Endothelial cell of umbilical vein (primary cell): ENCODE data around the gene CNTRL. TPM values are rescaled to one million over a fixed set of nuclear protein-coding genes. Genes with fewer than 3 reads are reported as not detected.

Source experiments
- BruUV-seq: library from RNA; stranded (reverse); fragments of 400-500 nt; replicated peaks from 2 replicates; lab custom pipeline; 2021; lab: Mats Ljungman, UMichigan
- CTCF ChIA-PET: fragments of 300-600, 350-600 bp; sonication (Branson Sonifier 250); formaldehyde crosslinking; loops from one replicate; lab custom pipeline; 2021; ENCODE audit warnings: antibody characterized with exemption, inconsistent platforms; lab: Charles Lee
- POLR2A ChIA-PET: fragments of 300-600, 350-600 bp; sonication (Branson Sonifier 250); formaldehyde crosslinking; loops from one replicate; lab custom pipeline; 2021; ENCODE audit warnings: antibody characterized with exemption, inconsistent platforms; lab: Charles Lee
- DNase-seq: peaks from one replicate; pipeline ENCODE4 v3.0.0-alpha.2; 2011; ENCODE audit warnings: low read depth, low spot score
- FAIRE-seq: peaks from 2 replicates; lab custom pipeline; 2011; peaks lifted over from hg19 to GRCh38; lab: Jason Lieb, UNC
- H2AFZ ChIP-seq: 2 replicates; pipeline ENCODE4 v1.6.0; 2012; ENCODE audit warnings: low read depth, low read length, control low read depth, inconsistent platforms
- H3K27ac ChIP-seq: 2 replicates; pipeline ENCODE4 v1.5.1; 2011; ENCODE audit warnings: low read depth, mild to moderate bottlenecking, control low read depth, low read length, moderate library complexity; ENCODE audit not compliant: insufficient read depth
- H3K27me3 ChIP-seq, 2 experiments: 2 replicates each; pipeline versions ENCODE4 v1.6.0 to v1.6.1; 2011; ENCODE audit warnings: low read length in 2 of 2, mixed read lengths in 1 of 2; ENCODE audit not compliant: control insufficient read depth in 2 of 2, insufficient read depth in 2 of 2
- H3K36me3 ChIP-seq, 2 experiments: 2 replicates in 1 of 2; 3 replicates in 1 of 2; pipeline ENCODE4 v1.5.1; 2011; ENCODE audit warnings: low read length in 2 of 2, mild to moderate bottlenecking in 1 of 2, moderate library complexity in 1 of 2; ENCODE audit not compliant: control insufficient read depth in 2 of 2, insufficient read depth in 2 of 2; ENCODE audit errors: extremely low read depth in 1 of 2
- H3K4me1 ChIP-seq: 3 replicates; pipeline ENCODE4 v1.5.1; 2011; ENCODE audit warnings: mild to moderate bottlenecking, low read length; ENCODE audit not compliant: control insufficient read depth, insufficient read depth; ENCODE audit errors: extremely low read depth
- H3K4me2 ChIP-seq: 2 replicates; pipeline ENCODE4 v1.6.1; 2011; ENCODE audit warnings: low read length, control low read depth, mixed read lengths; ENCODE audit not compliant: insufficient read depth
- H3K4me3 ChIP-seq, 3 experiments: fragments of 200-600 bp in 1 of 3; sonication (generic), shearing (Covaris generic) in 1 of 3; replicated peaks in 1 of 3; 2 replicates each; pipeline ENCODE4 v1.5.1; 2011 to 2016; ENCODE audit warnings: control low read depth in 3 of 3, low read length in 3 of 3, mild to moderate bottlenecking in 2 of 3, inconsistent platforms in 1 of 3, low read depth in 1 of 3, moderate library complexity in 1 of 3; ENCODE audit not compliant: insufficient read depth in 1 of 3
- H3K79me2 ChIP-seq: 2 replicates; pipeline ENCODE4 v1.6.0; 2012; ENCODE audit warnings: low read length, inconsistent platforms; ENCODE audit not compliant: control insufficient read depth, insufficient read depth
- H3K9ac ChIP-seq: replicated peaks from 2 replicates; pipeline ENCODE3; 2011; ENCODE audit warnings: low read length, control low read depth; ENCODE audit not compliant: insufficient read depth; ENCODE audit errors: extremely low read depth
- H3K9me1 ChIP-seq: replicated peaks from 3 replicates; pipeline ENCODE4 v1.6.0; 2011; ENCODE audit warnings: mild to moderate bottlenecking, low read length; ENCODE audit not compliant: control insufficient read depth, insufficient read depth; ENCODE audit errors: extremely low read depth
- H3K9me3 ChIP-seq: replicated peaks from 2 replicates; pipeline ENCODE4 v1.5.1; 2012; ENCODE audit warnings: low read length, inconsistent platforms; ENCODE audit not compliant: control insufficient read depth, insufficient read depth
- H4K20me1 ChIP-seq: replicated peaks from 2 replicates; pipeline ENCODE3; 2011; ENCODE audit warnings: mild to moderate bottlenecking, low read length; ENCODE audit not compliant: control insufficient read depth, insufficient read depth; ENCODE audit errors: extremely low read depth
- CTCF ChIP-seq, 2 donors: IDR thresholded peaks; 1 replicate in 1 of 2; 2 replicates in 1 of 2; pipeline ENCODE4 v1.5.1; 2011; ENCODE audit warnings: low read length in 2 of 2, mild to moderate bottlenecking in 2 of 2, moderate library complexity in 2 of 2, control low read depth in 1 of 2, inconsistent platforms in 1 of 2, low read depth in 1 of 2; ENCODE audit not compliant: insufficient read depth in 1 of 2; ENCODE audit errors: extremely low read depth in 1 of 2
- EZH2 ChIP-seq: IDR thresholded peaks from 2 replicates; pipeline ENCODE4 v1.6.1; 2012; ENCODE audit warnings: borderline replicate concordance, low read depth, mild to moderate bottlenecking, moderate library complexity, low read length, inconsistent platforms; ENCODE audit not compliant: severe bottlenecking
- FOS ChIP-seq: IDR thresholded peaks from 2 replicates; pipeline ENCODE4 v1.6.1; 2011; ENCODE audit warnings: mild to moderate bottlenecking, low read length, moderate library complexity, borderline replicate concordance; ENCODE audit not compliant: insufficient read depth
- POLR2AphosphoS5 ChIP-seq: IDR thresholded peaks from 2 replicates; pipeline ENCODE4 v1.6.1; 2012; ENCODE audit warnings: low read depth, mild to moderate bottlenecking, control low read depth, low read length, moderate library complexity; ENCODE audit not compliant: insufficient read depth
- dilution Hi-C: fragments of 300-500 bp; cut with MboI; formaldehyde crosslinking; loops from one replicate; pipeline ENCODE4 v1.15.0; 2019; ENCODE audit warnings: low sequenced_read_pairs; ENCODE audit not compliant: extremely low pct_ligation_motif_present
- intact Hi-C: fragments of 100-400 bp; cut with micrococcal nuclease; formaldehyde crosslinking; loops from one replicate; pipeline ENCODE4 v1.10.0; 2022
- polyA plus RNA-seq, 4 experiments: library from polyadenylated mRNA; depleted of rRNA in 3 of 4; stranded (reverse) in 3 of 4; unstranded in 1 of 4; fragments of >200 nt; gene quantifications; 2 replicates each; pipeline versions ENCODE4 v1.2.1 to v1.2.3, GENCODE V29; 2011 to 2012; ENCODE audit warnings: missing spikeins in 1 of 4
- total RNA-seq: library from RNA; stranded (reverse); gene quantifications from 2 replicates; pipeline ENCODE4 v1.2.3, GENCODE V29; 2021
- TF ChIP-seq, protein P1 (sequence below): IDR thresholded peaks from 2 replicates; pipeline ENCODE4 v1.6.1; 2011; ENCODE audit not compliant: insufficient read depth, insufficient read length

Gene CNTRL
- total and polyA plus RNA-seq, 2 donors (not counting 3 experiments of a cell fraction or from before 2014, with no cell fraction given): 6.1 to 21.8 TPM

GRCh38 chr9:121200356-121200755, 125.6 kb downstream of the CNTRL start:
- no peak for FAIRE-seq
- Histone ChIP-seq H3K27ac (peak overlapping the region; percentile 6), H3K4me2 (peak overlapping the region; percentile 91), H3K4me3 (peak overlapping the region; percentile 85 to 94 (median 86)), H3K4me1 (peaks cover 44% of the 10 kb centered on the region), H3K79me2 (peaks cover 63% of the 10 kb centered on the region), H3K9me3 (no peaks in the 10 kb centered on the region), H3K36me3 (no peaks in the 10 kb centered on the region), H3K9ac (peak overlapping the region; percentile 79), H3K9me1 (peaks cover 3% of the 10 kb centered on the region), H2AFZ (no peak overlapping the region), H3K27me3 (no peaks in the 10 kb centered on the region), H4K20me1 (peaks cover 33% of the 10 kb centered on the region)
- TSS peak; percentile 37 for BruUV-seq
- intact Hi-C loops: loop anchor here (2.0 kb wide), 1 partner anchor 14 kb away; no protein-coding TSS in a partner anchor
- ChIA-PET CTCF (interaction anchor here (1.0 to 2.0 kb wide), 5 partner anchors 10 to 87 kb away, joined by 3 to 6 read pairs (median 4); no protein-coding TSS in a partner anchor), POLR2A (no interaction called here)
- dilution Hi-C loops: no loop called here
- DNase-seq: no peak
- TF ChIP-seq, protein P1, sequence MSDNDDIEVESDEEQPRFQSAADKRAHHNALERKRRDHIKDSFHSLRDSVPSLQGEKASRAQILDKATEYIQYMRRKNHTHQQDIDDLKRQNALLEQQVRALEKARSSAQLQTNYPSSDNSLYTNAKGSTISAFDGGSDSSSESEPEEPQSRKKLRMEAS: no peak
- TF ChIP-seq EZH2 (no peak), POLR2AphosphoS5 (no peak), FOS (no peak), CTCF (IDR thresholded peaks at IDR 0.05; ENCODE audit: extremely low read depth in 1 of 2, insufficient read depth in 1 of 2, low read depth in 1 of 2, low read length in 2 of 2) (no peak)
